HepG2 (cell line): ENCODE measurements around the gene GOT2. TPM values are rescaled to one million over a fixed set of nuclear protein-coding genes. Genes with fewer than 3 reads are reported as not detected.

Source experiments
- SOX6 ChIP-seq, 2 experiments: fragments of 450-650 bp in 1 of 2; sonication (generic) in 1 of 2; formaldehyde crosslinking in 1 of 2; IDR thresholded peaks; 2 replicates each; pipeline versions ENCODE4 v1.4.0 to v1.6.1; 2017 to 2020; ENCODE audit warnings: antibody characterized with exemption in 1 of 2, mild to moderate bottlenecking in 1 of 2, missing genetic modification reagents in 1 of 2
- THAP11 ChIP-seq: IDR thresholded peaks from 2 replicates; pipeline ENCODE4 v1.6.1; 2016; ENCODE audit warnings: missing biosample characterization, missing genetic modification reagents
- ZC3H13 ChIP-seq: sonication (generic); formaldehyde crosslinking; IDR thresholded peaks from 2 replicates; pipeline ENCODE4 v1.8.1; 2023; ENCODE audit warnings: mild to moderate bottlenecking, missing genetic modification reagents, moderate library complexity
- ZNF841 ChIP-seq: sonication (generic); formaldehyde crosslinking; IDR thresholded peaks from 2 replicates; pipeline ENCODE4 v1.8.1; 2023; ENCODE audit warnings: missing genetic modification reagents, borderline replicate concordance
- polyA plus RNA-seq, 8 experiments: library from polyadenylated mRNA; depleted of rRNA in 3 of 8; stranded (reverse) in 7 of 8; unstranded in 1 of 8; fragments of >200 nt; fragmentation: Illumina TruSeq in 4 of 8; extraction: Trizol in 4 of 8; gene quantifications; 2 replicates each; pipeline versions ENCODE4 v1.2.1 to v1.2.3, GENCODE V29; 2011 to 2016; ENCODE audit warnings: low read depth in 4 of 8, missing spikeins in 1 of 8, mixed read lengths in 1 of 8; ENCODE audit not compliant: insufficient read depth in 1 of 8
- total RNA-seq, 5 experiments: library from RNA; depleted of rRNA; stranded (reverse); fragments of >200 nt; fragmentation: Illumina TruSeq; extraction: Trizol; gene quantifications; 2 replicates each; pipeline ENCODE4 v1.2.3, GENCODE V29; 2016; ENCODE audit warnings: low read depth in 1 of 5
- TF ChIP-seq, protein P1 (sequence below): sonication (generic); formaldehyde crosslinking; IDR thresholded peaks from 2 replicates; pipeline ENCODE4 v1.9.0; 2021; ENCODE audit warnings: missing genetic modification reagents, borderline replicate concordance
- TF ChIP-seq, protein P2 (sequence below): sonication (generic); formaldehyde crosslinking; IDR thresholded peaks from 2 replicates; pipeline ENCODE4 v1.5.1; 2020; ENCODE audit warnings: missing genetic modification reagents, mild to moderate bottlenecking, borderline replicate concordance
- TF ChIP-seq, protein P3 (sequence below): IDR thresholded peaks from 2 replicates; pipeline ENCODE4 v1.6.1; 2016; ENCODE audit warnings: low read depth, borderline replicate concordance
- TF ChIP-seq, protein P4 (sequence below): IDR thresholded peaks from 2 replicates; pipeline ENCODE4 v1.6.1; 2016; ENCODE audit warnings: mild to moderate bottlenecking

Gene GOT2
- total and polyA plus RNA-seq, 2 of the 13 experiments (the other 11 are each of a cell fraction or from before 2014, with no cell fraction given): 32.6 to 121 TPM

DNA sequence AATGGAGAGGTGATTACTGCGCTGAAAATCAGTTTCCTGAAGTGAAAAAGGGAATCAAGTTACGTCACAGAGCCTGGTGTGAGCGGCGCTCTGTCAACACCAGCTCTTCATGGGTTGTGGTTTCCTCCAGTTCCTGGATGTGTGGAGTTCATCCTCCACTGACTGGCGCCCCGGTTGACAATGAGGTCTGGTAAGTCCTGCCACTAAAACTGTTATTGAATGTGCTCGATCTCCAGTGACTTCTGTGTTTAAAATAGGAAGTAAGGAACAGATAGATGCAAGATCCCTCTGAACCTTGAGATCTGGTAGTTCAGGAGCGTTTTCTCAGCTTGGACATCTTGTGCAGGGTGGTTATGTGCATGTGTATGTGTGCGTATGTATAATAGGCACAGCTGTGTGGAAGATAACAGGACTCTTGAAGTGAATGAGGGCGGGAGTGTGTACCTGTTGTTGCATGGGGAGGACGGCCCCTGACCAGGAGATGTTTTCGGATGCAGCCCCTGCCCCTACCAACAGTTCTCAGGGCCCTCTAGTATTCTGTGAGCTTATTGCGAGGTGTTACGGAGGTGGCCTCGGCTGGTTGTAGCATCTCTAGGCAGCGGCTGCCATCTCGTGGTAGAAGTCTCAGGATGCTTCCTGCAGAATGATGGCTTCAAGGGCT lies 22.0 kb upstream of the GOT2 start (continued):
- TF ChIP-seq, protein P1, sequence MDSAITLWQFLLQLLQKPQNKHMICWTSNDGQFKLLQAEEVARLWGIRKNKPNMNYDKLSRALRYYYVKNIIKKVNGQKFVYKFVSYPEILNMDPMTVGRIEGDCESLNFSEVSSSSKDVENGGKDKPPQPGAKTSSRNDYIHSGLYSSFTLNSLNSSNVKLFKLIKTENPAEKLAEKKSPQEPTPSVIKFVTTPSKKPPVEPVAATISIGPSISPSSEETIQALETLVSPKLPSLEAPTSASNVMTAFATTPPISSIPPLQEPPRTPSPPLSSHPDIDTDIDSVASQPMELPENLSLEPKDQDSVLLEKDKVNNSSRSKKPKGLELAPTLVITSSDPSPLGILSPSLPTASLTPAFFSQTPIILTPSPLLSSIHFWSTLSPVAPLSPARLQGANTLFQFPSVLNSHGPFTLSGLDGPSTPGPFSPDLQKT (CRISPR knock-in tag): no peak
- TF ChIP-seq, protein P2, sequence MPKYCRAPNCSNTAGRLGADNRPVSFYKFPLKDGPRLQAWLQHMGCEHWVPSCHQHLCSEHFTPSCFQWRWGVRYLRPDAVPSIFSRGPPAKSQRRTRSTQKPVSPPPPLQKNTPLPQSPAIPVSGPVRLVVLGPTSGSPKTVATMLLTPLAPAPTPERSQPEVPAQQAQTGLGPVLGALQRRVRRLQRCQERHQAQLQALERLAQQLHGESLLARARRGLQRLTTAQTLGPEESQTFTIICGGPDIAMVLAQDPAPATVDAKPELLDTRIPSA (CRISPR knock-in tag): no peak
- TF ChIP-seq, protein P3, sequence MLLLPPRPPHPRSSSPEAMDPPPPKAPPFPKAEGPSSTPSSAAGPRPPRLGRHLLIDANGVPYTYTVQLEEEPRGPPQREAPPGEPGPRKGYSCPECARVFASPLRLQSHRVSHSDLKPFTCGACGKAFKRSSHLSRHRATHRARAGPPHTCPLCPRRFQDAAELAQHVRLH (CRISPR knock-in tag): peak; percentile 31; the same call in 1 of the 2 replicates
- TF ChIP-seq ZNF841 (CRISPR knock-in tag): no peak
- TF ChIP-seq SOX6 (IDR thresholded peaks at IDR 0.05): no peak
- TF ChIP-seq SOX6 (CRISPR knock-in tag; IDR thresholded peaks at IDR 0.05): 0 out of 2 replicates have a peak, but pooled peaks have one; percentile 27
- TF ChIP-seq THAP11 (CRISPR knock-in tag): peak; percentile 81
- TF ChIP-seq, protein P4, sequence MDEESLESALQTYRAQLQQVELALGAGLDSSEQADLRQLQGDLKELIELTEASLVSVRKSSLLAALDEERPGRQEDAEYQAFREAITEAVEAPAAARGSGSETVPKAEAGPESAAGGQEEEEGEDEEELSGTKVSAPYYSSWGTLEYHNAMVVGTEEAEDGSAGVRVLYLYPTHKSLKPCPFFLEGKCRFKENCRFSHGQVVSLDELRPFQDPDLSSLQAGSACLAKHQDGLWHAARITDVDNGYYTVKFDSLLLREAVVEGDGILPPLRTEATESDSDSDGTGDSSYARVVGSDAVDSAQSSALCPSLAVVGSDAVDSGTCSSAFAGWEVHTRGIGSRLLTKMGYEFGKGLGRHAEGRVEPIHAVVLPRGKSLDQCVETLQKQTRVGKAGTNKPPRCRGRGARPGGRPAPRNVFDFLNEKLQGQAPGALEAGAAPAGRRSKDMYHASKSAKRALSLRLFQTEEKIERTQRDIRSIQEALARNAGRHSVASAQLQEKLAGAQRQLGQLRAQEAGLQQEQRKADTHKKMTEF (CRISPR knock-in tag): peak; percentile 24; the same call in 1 of the 2 replicates
- no peak for TF ChIP-seq ZC3H13
